Measurements from ENCODE around the gene C1orf21. TPM values are rescaled to one million over a fixed set of nuclear protein-coding genes. Genes with fewer than 3 reads are reported as not detected.

The C1orf21 gene
- total and polyA plus RNA-seq, 2 donors (not counting 3 experiments of a cell fraction or from before 2014, with no cell fraction given): 0.79 to 8.5 TPM

- Histone ChIP-seq H3K27ac (ENCODE audit: insufficient read depth, low read depth, low read length) (no peak overlapping the region), H3K27me3 (ENCODE audit: control insufficient read depth in 2 of 2, insufficient read depth in 2 of 2, low read length in 2 of 2) (no peaks in the 10 kb centered on the region), H3K9me3 (replicated peaks; ENCODE audit: control insufficient read depth, insufficient read depth, low read length) (no peaks in the 10 kb centered on the region), H3K9me1 (replicated peaks; ENCODE audit: control insufficient read depth, extremely low read depth, insufficient read depth, low read length) (no peaks in the 10 kb centered on the region), H3K4me3 (replicated peaks in 1 of 3; ENCODE audit: insufficient read depth in 1 of 3, low read depth in 1 of 3, low read length in 3 of 3) (no peak overlapping the region), H3K9ac (replicated peaks; ENCODE audit: extremely low read depth, insufficient read depth, low read length) (no peak overlapping the region), H3K4me2 (ENCODE audit: insufficient read depth, low read length) (no peak overlapping the region), H4K20me1 (replicated peaks; ENCODE audit: control insufficient read depth, extremely low read depth, insufficient read depth, low read length) (no peaks in the 10 kb centered on the region), H3K79me2 (ENCODE audit: control insufficient read depth, insufficient read depth, low read length) (no peaks in the 10 kb centered on the region), H3K36me3 (ENCODE audit: control insufficient read depth in 2 of 2, extremely low read depth in 1 of 2, insufficient read depth in 2 of 2, low read length in 2 of 2) (no peaks in the 10 kb centered on the region), H3K4me1 (ENCODE audit: control insufficient read depth, extremely low read depth, insufficient read depth, low read length) (peaks cover 2% of the 10 kb centered on the region), H2AFZ (ENCODE audit: low read depth, low read length) (no peak overlapping the region)
- no peak for TF ChIP-seq JUN (IDR thresholded peaks at IDR 0.05; ENCODE audit: borderline replicate concordance, insufficient read depth, insufficient read length, low read depth)
- TF ChIP-seq MYC (IDR thresholded peaks at IDR 0.05; ENCODE audit: low read depth, low read length): no peak
- TF ChIP-seq POLR2AphosphoS5 (IDR thresholded peaks at IDR 0.05; ENCODE audit: insufficient read depth, low read depth, low read length): no peak
- no peak for TF ChIP-seq POLR2A (IDR thresholded peaks at IDR 0.05; ENCODE audit: low read depth, low read length)
- no peak for TF ChIP-seq CTCF (IDR thresholded peaks at IDR 0.05; ENCODE audit: extremely low read depth in 1 of 2, insufficient read depth in 1 of 2, low read depth in 1 of 2, low read length in 2 of 2)
- TF ChIP-seq MAX (IDR thresholded peaks at IDR 0.05; ENCODE audit: insufficient read depth, insufficient read length): no peak
- no peak for TF ChIP-seq FOS (IDR thresholded peaks at IDR 0.05; ENCODE audit: borderline replicate concordance, insufficient read depth, low read length)
- TF ChIP-seq GATA2 (IDR thresholded peaks at IDR 0.05; ENCODE audit: insufficient read depth, insufficient read length, low read depth, low read length): no peak
- TF ChIP-seq EZH2 (IDR thresholded peaks at IDR 0.05; ENCODE audit: borderline replicate concordance, low read depth, low read length, severe bottlenecking): no peak
- CTCF ChIA-PET: interaction anchor here (0.6 kb wide), 1 partner anchor 72 kb away, joined by 3 read pairs; no protein-coding TSS in a partner anchor
- dilution Hi-C loops (cut with MboI; ENCODE audit: extremely low pct_ligation_motif_present, low sequenced_read_pairs) (no loop called here), intact Hi-C loops (cut with micrococcal nuclease) (no loop called here)
- BruUV-seq (replicated peaks): no TSS peak
- FAIRE-seq (no peak), DNase-seq (ENCODE audit: low read depth, low spot score) (no peak)
- POLR2A ChIA-PET: no interaction called here
Observed at GRCh38 chr1:184604152-184604900, 217.5 kb downstream of the C1orf21 start.
